Glutamatergic neuron (in vitro differentiated cells): Measurements from ENCODE around the gene CRIM1. TPM values are rescaled to one million over a fixed set of nuclear protein-coding genes. Genes with fewer than 3 reads are reported as not detected.

Source experiments
- DNase-seq: peaks from one replicate; pipeline ENCODE4 v3.0.0; 2022
- H3K27ac Mint-ChIP-seq: one replicate; pipeline ENCODE4 v1.8.0; 2020; ENCODE audit warnings: mild to moderate bottlenecking, mixed read lengths, inconsistent platforms; ENCODE audit not compliant: unreplicated experiment
- H3K27me3 Mint-ChIP-seq: one replicate; pipeline ENCODE4 v1.8.0; 2020; ENCODE audit warnings: mild to moderate bottlenecking, moderate library complexity, mixed read lengths, inconsistent platforms; ENCODE audit not compliant: unreplicated experiment
- H3K36me3 Mint-ChIP-seq: one replicate; pipeline ENCODE4 v1.8.0; 2020; ENCODE audit warnings: mild to moderate bottlenecking, mixed read lengths, inconsistent platforms; ENCODE audit not compliant: unreplicated experiment
- H3K4me1 Mint-ChIP-seq: one replicate; pipeline ENCODE4 v1.8.0; 2020; ENCODE audit warnings: mild to moderate bottlenecking, low read depth, mixed read lengths, inconsistent platforms; ENCODE audit not compliant: unreplicated experiment
- H3K4me3 Mint-ChIP-seq: one replicate; pipeline ENCODE4 v1.8.0; 2020; ENCODE audit warnings: mild to moderate bottlenecking, mixed read lengths, inconsistent platforms; ENCODE audit not compliant: unreplicated experiment
- H3K9me3 Mint-ChIP-seq: one replicate; pipeline ENCODE4 v1.8.0; 2020; ENCODE audit warnings: mild to moderate bottlenecking, moderate library complexity, mixed read lengths, inconsistent platforms; ENCODE audit not compliant: unreplicated experiment
- CTCF ChIP-seq: fragments of 200-600 bp; sonication (generic); IDR thresholded peaks from one replicate; pipeline ENCODE4 v1.5.0; 2021; ENCODE audit not compliant: partially characterized antibody, unreplicated experiment
- total RNA-seq: library from RNA; stranded (reverse); fragmentation: NEBNext Ultra II Directional; extraction: Animal tissue kit (Norgen Biotek cat#: 25700); gene quantifications from one replicate; pipeline ENCODE4 v1.2.1, GENCODE V29; 2021; ENCODE audit not compliant: unreplicated experiment

Gene CRIM1
- total RNA-seq, 1 donor from 2014 or later: 35.7 TPM

- no peaks in the 10 kb centered on the region for H3K36me3 Mint-ChIP-seq
- peaks cover 11% of the 10 kb centered on the region for H3K4me1 Mint-ChIP-seq
- TF ChIP-seq CTCF: no peak
- DNase-seq: no peak
- no peak overlapping the region for H3K4me3 Mint-ChIP-seq
- no peaks in the 10 kb centered on the region for H3K9me3 Mint-ChIP-seq
- H3K27ac Mint-ChIP-seq: no peak overlapping the region
- no peaks in the 10 kb centered on the region for H3K27me3 Mint-ChIP-seq
These were observed 54.4 kb downstream of the CRIM1 start for GRCh38 chr2:36409935-36410334.

GRCh38 chr2:36410681-36411080 is 55.1 kb downstream of the CRIM1 start:
- no peaks in the 10 kb centered on the region for H3K36me3 Mint-ChIP-seq

DNA sequence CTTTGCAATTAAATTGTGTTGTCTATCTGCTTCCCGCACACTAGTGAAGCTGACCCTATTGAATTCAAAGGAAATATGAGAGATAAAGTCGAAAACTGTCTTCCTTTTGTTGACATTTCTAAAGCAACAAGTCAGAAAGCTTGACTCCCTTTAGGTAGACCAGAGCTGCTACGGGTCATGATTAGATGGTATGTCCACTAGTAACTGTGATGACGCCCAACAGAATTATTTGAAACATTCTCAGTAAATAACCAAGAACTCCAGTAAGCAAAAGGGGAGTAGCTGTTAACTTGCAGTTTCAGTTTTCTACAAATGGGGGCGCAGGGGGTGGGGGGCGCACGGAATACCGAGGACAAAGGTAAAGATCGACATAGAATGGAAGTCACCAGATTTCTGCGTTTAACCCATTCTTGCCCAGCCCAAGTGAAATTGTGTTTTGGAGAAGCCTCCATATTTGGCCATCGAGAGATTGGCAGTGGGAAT is 56.4 kb downstream of the CRIM1 start:
- H3K4me1 Mint-ChIP-seq: peaks cover 24% of the 10 kb centered on the region
- no peak overlapping the region for H3K4me3 Mint-ChIP-seq
- H3K9me3 Mint-ChIP-seq: no peaks in the 10 kb centered on the region
- H3K27me3 Mint-ChIP-seq: no peaks in the 10 kb centered on the region
- TF ChIP-seq CTCF: peak; percentile 19
- no peaks in the 10 kb centered on the region for H3K36me3 Mint-ChIP-seq
- H3K27ac Mint-ChIP-seq: no peak overlapping the region
- no peak for DNase-seq

More at GRCh38 chr2:36410681-36411080, 55.1 kb downstream of the CRIM1 start:
- Mint-ChIP-seq H3K27me3 (no peaks in the 10 kb centered on the region), H3K4me3 (no peak overlapping the region), H3K27ac (no peak overlapping the region), H3K9me3 (no peaks in the 10 kb centered on the region), H3K4me1 (peaks cover 17% of the 10 kb centered on the region)
- no peak for TF ChIP-seq CTCF
- DNase-seq: no peak

DNA sequence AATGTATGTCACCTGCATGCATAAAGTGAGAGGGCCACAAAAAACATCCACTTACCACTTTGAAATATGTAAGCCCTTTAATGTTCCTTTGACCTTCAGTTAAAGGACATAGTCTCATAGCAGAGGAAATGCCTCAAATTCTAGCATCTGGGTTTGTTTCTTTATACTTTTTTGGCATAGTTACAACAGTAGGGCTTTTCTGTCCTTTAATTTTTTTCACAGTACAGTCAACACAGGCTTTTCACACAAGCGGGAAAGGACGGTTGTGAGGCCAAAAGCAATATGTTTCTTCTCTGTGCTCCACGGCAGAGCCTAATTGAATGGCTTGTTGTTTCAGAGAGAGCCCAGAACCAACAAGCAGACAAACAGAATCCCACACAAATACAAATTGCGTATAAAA is 57.6 kb downstream of the CRIM1 start:
- no peak overlapping the region for H3K27ac Mint-ChIP-seq
- peaks cover 3% of the 10 kb centered on the region for H3K27me3 Mint-ChIP-seq
- no peak for DNase-seq
- H3K4me3 Mint-ChIP-seq: no peak overlapping the region
- no peak for TF ChIP-seq CTCF
- peaks cover 25% of the 10 kb centered on the region for H3K4me1 Mint-ChIP-seq
- no peaks in the 10 kb centered on the region for H3K36me3 Mint-ChIP-seq
- no peaks in the 10 kb centered on the region for H3K9me3 Mint-ChIP-seq

GRCh38 chr2:36414307-36414706 is 58.7 kb downstream of the CRIM1 start:
- Mint-ChIP-seq H3K27ac (no peak overlapping the region), H3K9me3 (no peaks in the 10 kb centered on the region), H3K4me1 (peaks cover 23% of the 10 kb centered on the region), H3K27me3 (peaks cover 3% of the 10 kb centered on the region), H3K4me3 (no peak overlapping the region), H3K36me3 (no peaks in the 10 kb centered on the region)
- no peak for TF ChIP-seq CTCF
- DNase-seq: no peak
